GM19328 (cell line): ENCODE measurements around the gene E2F2.

Experiments
- ATAC-seq: cut with Tn5 transposase; IDR thresholded peaks from one replicate; pipeline ENCODE4 v1.9.1; 2021; ENCODE audit warnings: mild to moderate bottlenecking, moderate library complexity; ENCODE audit not compliant: unreplicated experiment

Gene E2F2

GRCh38 chr1:23466423-23466989 lies 64.5 kb downstream of the E2F2 start:
- no peak for ATAC-seq

- no peak for ATAC-seq
Observed at GRCh38 chr1:23463286-23463685, 67.7 kb downstream of the E2F2 start.

GRCh38 chr1:23462766-23463165 lies 68.3 kb downstream of the E2F2 start:
- ATAC-seq: no peak

GRCh38 chr1:23461050-23461449 lies 70.0 kb downstream of the E2F2 start:
- no peak for ATAC-seq

- no peak for ATAC-seq
Observed at GRCh38 chr1:23460519-23460918, 70.5 kb downstream of the E2F2 start.

GRCh38 chr1:23459338-23459757 lies 71.7 kb downstream of the E2F2 start:
- ATAC-seq: no peak
